Transverse colon (tissue), 3 donors: ENCODE measurements around the gene ANK3.

Experiments
- CTCF ChIP-seq, 5 experiments: fragments of 200-600 bp in 3 of 5; fragments of 450-650 bp in 2 of 5; sonication (generic) in 3 of 5; IDR thresholded peaks; 1 replicate in 2 of 5; 2 replicates in 3 of 5; pipeline ENCODE4 v1.5.1; 2016 to 2017; ENCODE audit warnings: antibody characterized with exemption in 5 of 5, inconsistent platforms in 3 of 5, mild to moderate bottlenecking in 2 of 5, moderate library complexity in 1 of 5
- POLR2A ChIP-seq: fragments of 450-650 bp; IDR thresholded peaks from one replicate; pipeline ENCODE4 v1.6.1; 2016; ENCODE audit warnings: antibody characterized with exemption, mild to moderate bottlenecking, moderate library complexity

DNA sequence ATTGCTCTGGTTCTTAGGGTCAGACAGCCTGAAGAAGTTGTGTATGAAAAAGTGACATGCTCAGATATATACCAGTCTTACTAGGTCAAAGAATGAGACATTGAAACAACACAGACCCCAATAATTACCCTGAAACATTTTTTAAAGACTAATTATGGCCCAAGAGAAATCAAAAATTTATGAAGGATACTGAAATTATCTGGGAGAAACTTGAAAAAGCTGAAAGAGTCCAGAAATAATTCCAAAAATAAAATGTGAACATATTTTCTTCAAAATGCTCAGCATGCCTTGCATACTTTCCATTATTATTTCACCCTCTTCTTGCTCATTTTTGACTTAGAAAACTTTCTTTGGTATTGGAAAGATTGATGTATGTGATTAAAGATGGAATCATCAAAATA lies 284.4 kb downstream of the ANK3 start:
- TF ChIP-seq CTCF (IDR thresholded peaks at IDR 0.05) = no peak
- TF ChIP-seq POLR2A = no peak
